Measurements from ENCODE around the gene SPESP1. TPM values are rescaled to one million over a fixed set of nuclear protein-coding genes. Genes with fewer than 3 reads are reported as not detected.

SPESP1 gene
- total RNA-seq, 1 experiment from 2014 or later = not detected

- CTCF ChIA-PET = no interaction called here
- no peak for ATAC-seq
These were observed 43.2 kb upstream of the SPESP1 start for GRCh38 chr15:68887120-68887519.

GRCh38 chr15:68887819-68888218 is 42.5 kb upstream of the SPESP1 start:
- no peak for DNase-seq (ENCODE audit: low read depth, low spot score)
- Histone ChIP-seq H3K9me3 (ENCODE audit: control insufficient read depth, insufficient read depth, low read depth, low read length) (no peaks in the 10 kb centered on the region), H3K4me1 (ENCODE audit: control insufficient read depth, insufficient read depth, low read length) (no peaks in the 10 kb centered on the region), H3K4me3 (ENCODE audit: low read depth in 2 of 2, low read length in 2 of 2) (no peak overlapping the region), H3K27ac (ENCODE audit: low read length) (no peak overlapping the region), H3K36me3 (ENCODE audit: control insufficient read depth, insufficient read depth, low read length) (no peaks in the 10 kb centered on the region), H3K27me3 (ENCODE audit: control insufficient read depth, insufficient read depth, low read length) (peaks cover 8% of the 10 kb centered on the region)
- in situ Hi-C loops (cut with HindIII; ENCODE audit: low pct_unique_long_range_greater_than_20kb, low sequenced_read_pairs) = no loop called here
- POLR2A ChIA-PET = no interaction called here
- CTCF ChIA-PET = no interaction called here
- no peak for ATAC-seq
- TF ChIP-seq REST (IDR thresholded peaks at IDR 0.05; ENCODE audit: insufficient read depth in 1 of 2, low read depth in 2 of 2, low read length in 1 of 2) (no peak), TCF7L2 (IDR thresholded peaks at IDR 0.05; ENCODE audit: low read depth, low read length) (no peak), SIN3A (IDR thresholded peaks at IDR 0.05; ENCODE audit: borderline replicate concordance, insufficient read depth, low read depth, low read length) (no peak), POLR2AphosphoS5 (IDR thresholded peaks at IDR 0.05; ENCODE audit: low read depth, low read length) (no peak), CTCF (IDR thresholded peaks at IDR 0.05) (no peak)
- no TSS peak for BruUV-seq (replicated peaks)
- intact Hi-C loops (cut with micrococcal nuclease; ENCODE audit: unreplicated experiment) = no loop called here

More at GRCh38 chr15:68887120-68887519, 43.2 kb upstream of the SPESP1 start:
- Histone ChIP-seq H3K36me3 (ENCODE audit: control insufficient read depth, insufficient read depth, low read length) (no peaks in the 10 kb centered on the region), H3K9me3 (ENCODE audit: control insufficient read depth, insufficient read depth, low read depth, low read length) (no peaks in the 10 kb centered on the region), H3K27ac (ENCODE audit: low read length) (no peak overlapping the region), H3K4me3 (ENCODE audit: low read depth in 2 of 2, low read length in 2 of 2) (no peak overlapping the region), H3K27me3 (ENCODE audit: control insufficient read depth, insufficient read depth, low read length) (peaks cover 9% of the 10 kb centered on the region; the same call in 1 of the 2 replicates), H3K4me1 (ENCODE audit: control insufficient read depth, insufficient read depth, low read length) (no peaks in the 10 kb centered on the region)
- DNase-seq (ENCODE audit: low read depth, low spot score) = no peak
- TF ChIP-seq TCF7L2 (IDR thresholded peaks at IDR 0.05; ENCODE audit: low read depth, low read length) (no peak), CTCF (IDR thresholded peaks at IDR 0.05) (no peak), REST (IDR thresholded peaks at IDR 0.05; ENCODE audit: insufficient read depth in 1 of 2, low read depth in 2 of 2, low read length in 1 of 2) (no peak)
- intact Hi-C loops (cut with micrococcal nuclease; ENCODE audit: unreplicated experiment) (no loop called here), in situ Hi-C loops (cut with HindIII; ENCODE audit: low pct_unique_long_range_greater_than_20kb, low sequenced_read_pairs) (no loop called here)
- POLR2A ChIA-PET = no interaction called here
- no TSS peak for BruUV-seq (replicated peaks)
